Measurements from ENCODE around the gene CEP120. TPM values are rescaled to one million over a fixed set of nuclear protein-coding genes. Genes with fewer than 3 reads are reported as not detected.

Gene CEP120
- total RNA-seq, 1 donor from 2014 or later: 18.7 TPM

- no peak overlapping the region for H3K27ac Mint-ChIP-seq (ENCODE audit: unreplicated experiment)
- H3K4me3 Mint-ChIP-seq (ENCODE audit: unreplicated experiment): no peak overlapping the region
- TF ChIP-seq CTCF (IDR thresholded peaks at IDR 0.05): no peak
Observed at GRCh38 chr5:123304777-123305316, 118.4 kb downstream of the CEP120 start.

GRCh38 chr5:123303802-123304201 lies 119.4 kb downstream of the CEP120 start:
- Mint-ChIP-seq H3K27ac (ENCODE audit: unreplicated experiment) (no peak overlapping the region), H3K4me3 (ENCODE audit: unreplicated experiment) (no peak overlapping the region), H3K4me1 (ENCODE audit: unreplicated experiment) (peaks cover 3% of the 10 kb centered on the region), H3K36me3 (ENCODE audit: unreplicated experiment) (no peaks in the 10 kb centered on the region), H3K27me3 (ENCODE audit: unreplicated experiment) (peaks cover 24% of the 10 kb centered on the region), H3K9me3 (ENCODE audit: unreplicated experiment) (peaks cover 9% of the 10 kb centered on the region)
- DNase-seq (ENCODE audit: extremely low spot score, unreplicated experiment): no peak
- TF ChIP-seq CTCF (IDR thresholded peaks at IDR 0.05): no peak

More at GRCh38 chr5:123304777-123305316, 118.4 kb downstream of the CEP120 start:
- H3K9me3 Mint-ChIP-seq (ENCODE audit: unreplicated experiment): peaks cover 7% of the 10 kb centered on the region
- peaks cover 3% of the 10 kb centered on the region for H3K4me1 Mint-ChIP-seq (ENCODE audit: unreplicated experiment)
- no peak for DNase-seq (ENCODE audit: extremely low spot score, unreplicated experiment)
- no peaks in the 10 kb centered on the region for H3K36me3 Mint-ChIP-seq (ENCODE audit: unreplicated experiment)
- peaks cover 24% of the 10 kb centered on the region for H3K27me3 Mint-ChIP-seq (ENCODE audit: unreplicated experiment)

- DNase-seq (ENCODE audit: extremely low spot score, unreplicated experiment): no peak
- peaks cover 31% of the 10 kb centered on the region for H3K27me3 Mint-ChIP-seq (ENCODE audit: unreplicated experiment)
- H3K4me3 Mint-ChIP-seq (ENCODE audit: unreplicated experiment): no peak overlapping the region
- H3K4me1 Mint-ChIP-seq (ENCODE audit: unreplicated experiment): peaks cover 5% of the 10 kb centered on the region
- H3K36me3 Mint-ChIP-seq (ENCODE audit: unreplicated experiment): no peaks in the 10 kb centered on the region
- peaks cover 9% of the 10 kb centered on the region for H3K9me3 Mint-ChIP-seq (ENCODE audit: unreplicated experiment)
- TF ChIP-seq CTCF (IDR thresholded peaks at IDR 0.05): no peak
- H3K27ac Mint-ChIP-seq (ENCODE audit: unreplicated experiment): no peak overlapping the region
Observed at GRCh38 chr5:123300266-123300665, 122.9 kb downstream of the CEP120 start.

- no peaks in the 10 kb centered on the region for H3K36me3 Mint-ChIP-seq (ENCODE audit: unreplicated experiment)
- TF ChIP-seq CTCF (IDR thresholded peaks at IDR 0.05): no peak
- peaks cover 9% of the 10 kb centered on the region for H3K9me3 Mint-ChIP-seq (ENCODE audit: unreplicated experiment)
- no peak for DNase-seq (ENCODE audit: extremely low spot score, unreplicated experiment)
- peaks cover 5% of the 10 kb centered on the region for H3K4me1 Mint-ChIP-seq (ENCODE audit: unreplicated experiment)
- H3K27me3 Mint-ChIP-seq (ENCODE audit: unreplicated experiment): peaks cover 33% of the 10 kb centered on the region
- no peak overlapping the region for H3K27ac Mint-ChIP-seq (ENCODE audit: unreplicated experiment)
- H3K4me3 Mint-ChIP-seq (ENCODE audit: unreplicated experiment): no peak overlapping the region
Observed at GRCh38 chr5:123299136-123299535, 124.1 kb downstream of the CEP120 start.

GRCh38 chr5:123298335-123299030 lies 124.7 kb downstream of the CEP120 start:
- no peak for DNase-seq (ENCODE audit: extremely low spot score, unreplicated experiment)
- Mint-ChIP-seq H3K9me3 (ENCODE audit: unreplicated experiment) (peaks cover 9% of the 10 kb centered on the region), H3K4me1 (ENCODE audit: unreplicated experiment) (peaks cover 5% of the 10 kb centered on the region), H3K27ac (ENCODE audit: unreplicated experiment) (no peak overlapping the region), H3K36me3 (ENCODE audit: unreplicated experiment) (no peaks in the 10 kb centered on the region), H3K27me3 (ENCODE audit: unreplicated experiment) (peaks cover 31% of the 10 kb centered on the region), H3K4me3 (ENCODE audit: unreplicated experiment) (no peak overlapping the region)
- TF ChIP-seq CTCF (IDR thresholded peaks at IDR 0.05): no peak
